A549 (cell line): ENCODE data around the gene MUC5B.

Experiments used
- POLR2A ChIP-seq: IDR thresholded peaks from 2 replicates; pipeline ENCODE4 v1.6.1; 2012; ENCODE audit warnings: mild to moderate bottlenecking, low read length
- RFX5 ChIP-seq: fragments of 450-650 bp; IDR thresholded peaks from 2 replicates; pipeline ENCODE4 v1.7.1; 2014; ENCODE audit warnings: antibody characterized with exemption, mild to moderate bottlenecking, moderate library complexity
- SREBF2 ChIP-seq: fragments of 450-650 bp; IDR thresholded peaks from 2 replicates; pipeline ENCODE4 v1.6.1; 2014; ENCODE audit warnings: mild to moderate bottlenecking, moderate library complexity
- ZC3H11A ChIP-seq: fragments of 450-650 bp; IDR thresholded peaks from 2 replicates; pipeline ENCODE4 v1.6.1; 2014; ENCODE audit warnings: antibody characterized with exemption, mild to moderate bottlenecking
- TF ChIP-seq, protein P1 (sequence below): fragments of 450-650 bp; IDR thresholded peaks from 2 replicates; pipeline ENCODE4 v1.6.1; 2014; ENCODE audit warnings: antibody characterized with exemption
- TF ChIP-seq, protein P2 (sequence below): fragments of 200-600 bp; sonication (generic); IDR thresholded peaks from 2 replicates; pipeline ENCODE4 v1.6.1; 2016; ENCODE audit warnings: antibody characterized with exemption, mild to moderate bottlenecking, moderate library complexity
- TF ChIP-seq, protein P3 (sequence below): fragments of >200 bp; sonication (Bioruptor Twin); formaldehyde crosslinking; IDR thresholded peaks from 3 replicates; pipeline ENCODE4 v1.5.1; 2016

DNA sequence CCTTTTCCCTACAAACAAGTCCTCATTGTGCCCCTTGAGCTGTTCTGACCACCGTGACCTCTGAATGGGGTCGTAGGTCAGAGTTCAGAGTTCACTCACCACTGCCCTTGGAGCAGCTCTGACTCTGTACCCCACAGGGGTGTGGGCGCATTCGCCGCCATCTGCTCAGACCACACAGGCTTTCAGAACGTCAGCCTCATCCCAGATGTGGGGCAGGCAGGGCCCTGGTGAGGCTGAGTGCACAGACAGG, 14.8 kb upstream of the MUC5B start:
- TF ChIP-seq, protein P1, sequence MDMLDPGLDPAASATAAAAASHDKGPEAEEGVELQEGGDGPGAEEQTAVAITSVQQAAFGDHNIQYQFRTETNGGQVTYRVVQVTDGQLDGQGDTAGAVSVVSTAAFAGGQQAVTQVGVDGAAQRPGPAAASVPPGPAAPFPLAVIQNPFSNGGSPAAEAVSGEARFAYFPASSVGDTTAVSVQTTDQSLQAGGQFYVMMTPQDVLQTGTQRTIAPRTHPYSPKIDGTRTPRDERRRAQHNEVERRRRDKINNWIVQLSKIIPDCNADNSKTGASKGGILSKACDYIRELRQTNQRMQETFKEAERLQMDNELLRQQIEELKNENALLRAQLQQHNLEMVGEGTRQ: no peak
- TF ChIP-seq RFX5 (no peak), POLR2A (no peak), ZC3H11A (no peak), SREBF2 (no peak)
- TF ChIP-seq, protein P2, sequence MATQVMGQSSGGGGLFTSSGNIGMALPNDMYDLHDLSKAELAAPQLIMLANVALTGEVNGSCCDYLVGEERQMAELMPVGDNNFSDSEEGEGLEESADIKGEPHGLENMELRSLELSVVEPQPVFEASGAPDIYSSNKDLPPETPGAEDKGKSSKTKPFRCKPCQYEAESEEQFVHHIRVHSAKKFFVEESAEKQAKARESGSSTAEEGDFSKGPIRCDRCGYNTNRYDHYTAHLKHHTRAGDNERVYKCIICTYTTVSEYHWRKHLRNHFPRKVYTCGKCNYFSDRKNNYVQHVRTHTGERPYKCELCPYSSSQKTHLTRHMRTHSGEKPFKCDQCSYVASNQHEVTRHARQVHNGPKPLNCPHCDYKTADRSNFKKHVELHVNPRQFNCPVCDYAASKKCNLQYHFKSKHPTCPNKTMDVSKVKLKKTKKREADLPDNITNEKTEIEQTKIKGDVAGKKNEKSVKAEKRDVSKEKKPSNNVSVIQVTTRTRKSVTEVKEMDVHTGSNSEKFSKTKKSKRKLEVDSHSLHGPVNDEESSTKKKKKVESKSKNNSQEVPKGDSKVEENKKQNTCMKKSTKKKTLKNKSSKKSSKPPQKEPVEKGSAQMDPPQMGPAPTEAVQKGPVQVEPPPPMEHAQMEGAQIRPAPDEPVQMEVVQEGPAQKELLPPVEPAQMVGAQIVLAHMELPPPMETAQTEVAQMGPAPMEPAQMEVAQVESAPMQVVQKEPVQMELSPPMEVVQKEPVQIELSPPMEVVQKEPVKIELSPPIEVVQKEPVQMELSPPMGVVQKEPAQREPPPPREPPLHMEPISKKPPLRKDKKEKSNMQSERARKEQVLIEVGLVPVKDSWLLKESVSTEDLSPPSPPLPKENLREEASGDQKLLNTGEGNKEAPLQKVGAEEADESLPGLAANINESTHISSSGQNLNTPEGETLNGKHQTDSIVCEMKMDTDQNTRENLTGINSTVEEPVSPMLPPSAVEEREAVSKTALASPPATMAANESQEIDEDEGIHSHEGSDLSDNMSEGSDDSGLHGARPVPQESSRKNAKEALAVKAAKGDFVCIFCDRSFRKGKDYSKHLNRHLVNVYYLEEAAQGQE: no peak
- TF ChIP-seq, protein P3, sequence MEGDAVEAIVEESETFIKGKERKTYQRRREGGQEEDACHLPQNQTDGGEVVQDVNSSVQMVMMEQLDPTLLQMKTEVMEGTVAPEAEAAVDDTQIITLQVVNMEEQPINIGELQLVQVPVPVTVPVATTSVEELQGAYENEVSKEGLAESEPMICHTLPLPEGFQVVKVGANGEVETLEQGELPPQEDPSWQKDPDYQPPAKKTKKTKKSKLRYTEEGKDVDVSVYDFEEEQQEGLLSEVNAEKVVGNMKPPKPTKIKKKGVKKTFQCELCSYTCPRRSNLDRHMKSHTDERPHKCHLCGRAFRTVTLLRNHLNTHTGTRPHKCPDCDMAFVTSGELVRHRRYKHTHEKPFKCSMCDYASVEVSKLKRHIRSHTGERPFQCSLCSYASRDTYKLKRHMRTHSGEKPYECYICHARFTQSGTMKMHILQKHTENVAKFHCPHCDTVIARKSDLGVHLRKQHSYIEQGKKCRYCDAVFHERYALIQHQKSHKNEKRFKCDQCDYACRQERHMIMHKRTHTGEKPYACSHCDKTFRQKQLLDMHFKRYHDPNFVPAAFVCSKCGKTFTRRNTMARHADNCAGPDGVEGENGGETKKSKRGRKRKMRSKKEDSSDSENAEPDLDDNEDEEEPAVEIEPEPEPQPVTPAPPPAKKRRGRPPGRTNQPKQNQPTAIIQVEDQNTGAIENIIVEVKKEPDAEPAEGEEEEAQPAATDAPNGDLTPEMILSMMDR: no peak
